NT2/D1 (cell line): ENCODE measurements around the gene ACTN4.

ENCODE experiments used
- SUZ12 ChIP-seq: IDR thresholded peaks from 2 replicates; pipeline ENCODE4 v1.6.1; 2011; ENCODE audit not compliant: insufficient read length, insufficient read depth; ENCODE audit errors: extremely low read depth
- ZNF274 ChIP-seq: IDR thresholded peaks from 2 replicates; pipeline ENCODE4 v1.6.1; 2011; ENCODE audit warnings: mild to moderate bottlenecking, low read depth, low read length

GRCh38 chr19:38684862-38685665 lies 37.6 kb downstream of the ACTN4 start:
- no peak for TF ChIP-seq ZNF274
- no peak for TF ChIP-seq SUZ12
